Measurements from ENCODE around the gene RAB29.

The RAB29 gene

GRCh38 chr1:205719762-205720161, 55.5 kb downstream of the RAB29 start:
- no peak for DNase-seq (ENCODE audit: low spot score)

- no peak for DNase-seq (ENCODE audit: low spot score)
These were observed 56.3 kb downstream of the RAB29 start for GRCh38 chr1:205719015-205719414.
